MM.1S (cell line): ENCODE data around the gene PEX26.

Source experiments
- DNase-seq: peaks from one replicate; pipeline ENCODE4 v3.0.0-alpha.2; 2015
- H2AFZ ChIP-seq: fragments of 300-600 bp; sonication (generic); 2 replicates; pipeline ENCODE4 v1.6.0; 2016; ENCODE audit warnings: antibody characterized with exemption, low read length
- H3F3A ChIP-seq: fragments of 300-600 bp; sonication (generic); 2 replicates; pipeline ENCODE4 v1.6.1; 2016; ENCODE audit warnings: mild to moderate bottlenecking, antibody characterized with exemption, low read length, moderate library complexity, mixed read lengths; ENCODE audit not compliant: insufficient read depth
- H3K27ac ChIP-seq: fragments of 300-600 bp; sonication (generic); 2 replicates; pipeline ENCODE4 v1.5.1; 2016; ENCODE audit warnings: mild to moderate bottlenecking, low read length
- H3K27me3 ChIP-seq: fragments of 300-600 bp; sonication (generic); replicated peaks from 2 replicates; pipeline ENCODE4 v1.6.0; 2016; ENCODE audit warnings: low read length; ENCODE audit not compliant: insufficient read depth
- H3K36me3 ChIP-seq: fragments of 300-600 bp; sonication (generic); replicated peaks from 2 replicates; pipeline ENCODE4 v1.6.1; 2016; ENCODE audit warnings: mild to moderate bottlenecking, low read length, mixed read lengths; ENCODE audit not compliant: insufficient read depth
- H3K4me1 ChIP-seq: fragments of 300-600 bp; sonication (generic); 2 replicates; pipeline ENCODE4 v1.6.1; 2016; ENCODE audit warnings: low read length, mixed read lengths
- H3K4me2 ChIP-seq: fragments of 300-600 bp; sonication (generic); 2 replicates; pipeline ENCODE4 v1.6.0; 2016; ENCODE audit warnings: low read depth, low read length
- H3K4me3 ChIP-seq: fragments of 300-600 bp; sonication (generic); 2 replicates; pipeline ENCODE4 v1.5.1; 2016; ENCODE audit warnings: low read length, mixed read lengths
- H3K79me2 ChIP-seq: fragments of 300-600 bp; sonication (generic); 2 replicates; pipeline ENCODE4 v1.6.1; 2016; ENCODE audit warnings: mixed run types, low read length, mixed read lengths
- H3K9ac ChIP-seq: fragments of 300-600 bp; sonication (generic); 2 replicates; pipeline ENCODE4 v1.6.1; 2016; ENCODE audit warnings: low read length, mixed read lengths
- H3K9me2 ChIP-seq: fragments of 300-600 bp; sonication (generic); replicated peaks from 2 replicates; pipeline ENCODE4 v1.6.1; 2016; ENCODE audit warnings: mild to moderate bottlenecking, low read length, mixed read lengths; ENCODE audit not compliant: insufficient read depth
- H3K9me3 ChIP-seq: fragments of 300-600 bp; sonication (generic); replicated peaks from 2 replicates; pipeline ENCODE4 v1.6.1; 2016; ENCODE audit warnings: mild to moderate bottlenecking, low read length, mixed read lengths; ENCODE audit not compliant: insufficient read depth
- H4K20me1 ChIP-seq: fragments of 300-600 bp; sonication (generic); 2 replicates; pipeline ENCODE4 v1.6.1; 2016; ENCODE audit warnings: mild to moderate bottlenecking, low read length, moderate library complexity, mixed read lengths; ENCODE audit not compliant: insufficient read depth
- EZH2 ChIP-seq: fragments of 300-600 bp; sonication (generic); optimal IDR thresholded peaks from 2 replicates; pipeline ENCODE3; 2017; ENCODE audit warnings: low read depth, mild to moderate bottlenecking, antibody characterized with exemption, low read length, mixed read lengths
- EZH2phosphoT487 ChIP-seq: fragments of 300-600 bp; sonication (generic); IDR thresholded peaks from 2 replicates; pipeline ENCODE4 v1.6.1; 2018; ENCODE audit warnings: antibody characterized with exemption, low read length
- TF ChIP-seq, protein P1 (sequence below): fragments of 300-600 bp; sonication (generic); IDR thresholded peaks from 2 replicates; pipeline ENCODE4 v1.5.1; 2016; ENCODE audit warnings: antibody characterized with exemption, low read length, mixed read lengths

Gene PEX26

DNA sequence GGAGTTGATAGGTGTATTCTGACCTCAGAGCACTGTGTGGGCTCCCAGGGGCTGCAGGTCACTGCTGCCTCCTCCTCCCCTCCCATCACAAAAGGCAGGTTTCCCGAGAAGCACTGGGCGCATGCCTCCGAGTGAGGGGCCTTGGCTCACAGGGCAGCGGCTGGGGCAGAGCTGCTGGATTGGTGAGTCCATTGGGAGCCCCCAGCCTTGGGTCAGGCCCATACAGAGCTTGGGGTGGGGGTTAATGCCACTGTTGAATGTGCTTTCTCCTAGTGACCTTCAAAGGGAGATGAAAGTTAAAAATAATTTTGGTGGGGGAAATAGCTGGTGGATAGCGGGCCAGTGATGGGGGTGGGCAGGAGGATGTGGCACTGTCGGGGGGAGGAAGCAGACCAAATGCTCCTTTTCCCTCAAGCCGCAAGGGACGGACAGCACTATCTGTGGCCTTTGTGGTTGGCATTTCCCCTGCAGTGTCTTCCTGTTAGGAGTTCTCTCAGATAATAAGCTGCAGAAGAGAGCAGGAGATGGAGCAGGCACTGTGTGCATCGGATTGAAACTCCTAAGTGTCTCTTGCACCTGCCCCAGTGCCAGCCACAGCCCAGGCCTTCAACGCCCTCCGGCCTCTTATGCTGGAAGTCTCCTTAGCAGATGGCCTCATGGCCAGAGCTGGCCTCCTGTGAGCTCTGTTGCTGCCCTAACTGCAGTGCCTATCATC, 36.0 kb downstream of the PEX26 start:
- Histone ChIP-seq H3K9me2 (no peaks in the 10 kb centered on the region), H3K27me3 (no peaks in the 10 kb centered on the region), H3K79me2 (no peaks in the 10 kb centered on the region), H3K27ac (no peak overlapping the region), H3K36me3 (no peaks in the 10 kb centered on the region), H3F3A (no peaks in the 10 kb centered on the region), H3K4me2 (no peak overlapping the region), H3K4me3 (no peak overlapping the region), H2AFZ (no peak overlapping the region), H3K9ac (no peak overlapping the region), H3K4me1 (0 out of 2 replicates have a peak, but pooled peaks cover 5% of the 10 kb centered on the region), H4K20me1 (no peaks in the 10 kb centered on the region), H3K9me3 (no peaks in the 10 kb centered on the region)
- no peak for DNase-seq
- TF ChIP-seq EZH2phosphoT487 (no peak), EZH2 (no peak)
- TF ChIP-seq, protein P1, sequence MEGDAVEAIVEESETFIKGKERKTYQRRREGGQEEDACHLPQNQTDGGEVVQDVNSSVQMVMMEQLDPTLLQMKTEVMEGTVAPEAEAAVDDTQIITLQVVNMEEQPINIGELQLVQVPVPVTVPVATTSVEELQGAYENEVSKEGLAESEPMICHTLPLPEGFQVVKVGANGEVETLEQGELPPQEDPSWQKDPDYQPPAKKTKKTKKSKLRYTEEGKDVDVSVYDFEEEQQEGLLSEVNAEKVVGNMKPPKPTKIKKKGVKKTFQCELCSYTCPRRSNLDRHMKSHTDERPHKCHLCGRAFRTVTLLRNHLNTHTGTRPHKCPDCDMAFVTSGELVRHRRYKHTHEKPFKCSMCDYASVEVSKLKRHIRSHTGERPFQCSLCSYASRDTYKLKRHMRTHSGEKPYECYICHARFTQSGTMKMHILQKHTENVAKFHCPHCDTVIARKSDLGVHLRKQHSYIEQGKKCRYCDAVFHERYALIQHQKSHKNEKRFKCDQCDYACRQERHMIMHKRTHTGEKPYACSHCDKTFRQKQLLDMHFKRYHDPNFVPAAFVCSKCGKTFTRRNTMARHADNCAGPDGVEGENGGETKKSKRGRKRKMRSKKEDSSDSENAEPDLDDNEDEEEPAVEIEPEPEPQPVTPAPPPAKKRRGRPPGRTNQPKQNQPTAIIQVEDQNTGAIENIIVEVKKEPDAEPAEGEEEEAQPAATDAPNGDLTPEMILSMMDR, result no peak

DNA sequence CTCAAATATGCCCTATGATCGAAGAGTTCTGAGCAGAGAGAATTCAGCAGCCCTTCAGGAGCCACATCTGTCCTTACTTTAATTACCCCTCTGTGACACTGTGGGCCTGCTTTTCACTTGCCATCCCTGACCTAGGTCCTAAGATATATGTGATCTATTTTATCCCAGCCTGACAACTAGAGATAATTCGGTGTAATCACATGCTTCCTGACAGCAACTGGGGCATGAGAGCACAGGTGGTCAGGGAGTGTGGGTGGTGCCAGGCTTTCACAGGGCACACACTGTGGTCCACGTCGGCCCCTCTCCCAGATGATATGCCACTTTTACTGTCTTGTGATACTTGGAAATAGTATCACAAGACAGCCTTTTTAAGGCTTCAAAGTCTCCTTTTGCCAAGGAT, 36.7 kb downstream of the PEX26 start:
- Histone ChIP-seq H3F3A (no peaks in the 10 kb centered on the region), H3K36me3 (no peaks in the 10 kb centered on the region), H2AFZ (no peak overlapping the region), H3K79me2 (no peaks in the 10 kb centered on the region), H3K4me3 (no peak overlapping the region), H4K20me1 (no peaks in the 10 kb centered on the region), H3K27ac (no peak overlapping the region), H3K9ac (no peak overlapping the region), H3K4me1 (0 out of 2 replicates have a peak, but pooled peaks cover 5% of the 10 kb centered on the region), H3K27me3 (no peaks in the 10 kb centered on the region), H3K9me2 (no peaks in the 10 kb centered on the region), H3K9me3 (no peaks in the 10 kb centered on the region), H3K4me2 (no peak overlapping the region)
- DNase-seq, result no peak
- TF ChIP-seq EZH2, result no peak
- TF ChIP-seq, protein P1, result no peak
- no peak for TF ChIP-seq EZH2phosphoT487

DNA sequence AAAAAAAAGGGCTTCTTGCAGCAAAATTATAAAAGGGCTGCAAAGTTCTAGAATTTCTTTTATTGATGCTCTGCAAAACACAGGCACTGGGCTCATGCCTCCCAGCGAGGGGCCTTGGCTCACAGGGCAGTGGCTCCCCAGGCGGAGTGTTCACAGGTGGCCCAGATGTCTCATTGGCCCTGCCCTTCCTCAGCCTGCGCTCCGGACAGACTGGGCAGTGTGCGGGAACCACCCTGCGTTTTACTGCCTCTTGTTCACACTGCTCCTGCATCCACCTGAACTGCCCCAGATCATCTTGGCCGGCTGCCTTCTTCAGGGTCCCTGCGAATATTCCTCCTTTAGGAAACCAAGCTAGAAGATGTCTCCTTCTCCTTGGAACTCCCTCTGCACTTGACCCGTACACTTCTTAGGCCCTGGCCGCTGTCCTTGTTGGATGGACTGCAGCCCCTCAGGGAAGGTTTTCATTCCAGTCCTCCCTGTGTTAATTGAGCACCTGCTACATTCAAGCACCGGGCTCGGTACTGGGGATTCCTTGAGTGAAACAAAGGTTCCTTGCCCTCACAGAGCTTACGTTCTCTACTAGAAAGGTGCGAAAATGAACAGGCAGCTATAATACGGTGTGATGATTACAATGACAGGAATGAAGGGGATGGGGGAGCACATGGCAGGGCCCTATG, 37.3 kb downstream of the PEX26 start:
- TF ChIP-seq EZH2 (no peak), EZH2phosphoT487 (no peak)
- TF ChIP-seq, protein P1, result no peak
- H3K9ac ChIP-seq, result no peak overlapping the region
- no peaks in the 10 kb centered on the region for H3K9me3 ChIP-seq
- H3K79me2 ChIP-seq, result no peaks in the 10 kb centered on the region
- H3F3A ChIP-seq, result no peaks in the 10 kb centered on the region
- no peak for DNase-seq
- H3K9me2 ChIP-seq, result no peaks in the 10 kb centered on the region
- H3K36me3 ChIP-seq, result no peaks in the 10 kb centered on the region
- H3K4me3 ChIP-seq, result no peak overlapping the region
- no peak overlapping the region for H3K27ac ChIP-seq
- no peak overlapping the region for H2AFZ ChIP-seq
- H3K4me1 ChIP-seq, result 0 out of 2 replicates have a peak, but pooled peaks cover 5% of the 10 kb centered on the region
- no peaks in the 10 kb centered on the region for H4K20me1 ChIP-seq
- no peaks in the 10 kb centered on the region for H3K27me3 ChIP-seq
- H3K4me2 ChIP-seq, result no peak overlapping the region
